ENCODE data around the gene EOGT.

EOGT gene

DNA sequence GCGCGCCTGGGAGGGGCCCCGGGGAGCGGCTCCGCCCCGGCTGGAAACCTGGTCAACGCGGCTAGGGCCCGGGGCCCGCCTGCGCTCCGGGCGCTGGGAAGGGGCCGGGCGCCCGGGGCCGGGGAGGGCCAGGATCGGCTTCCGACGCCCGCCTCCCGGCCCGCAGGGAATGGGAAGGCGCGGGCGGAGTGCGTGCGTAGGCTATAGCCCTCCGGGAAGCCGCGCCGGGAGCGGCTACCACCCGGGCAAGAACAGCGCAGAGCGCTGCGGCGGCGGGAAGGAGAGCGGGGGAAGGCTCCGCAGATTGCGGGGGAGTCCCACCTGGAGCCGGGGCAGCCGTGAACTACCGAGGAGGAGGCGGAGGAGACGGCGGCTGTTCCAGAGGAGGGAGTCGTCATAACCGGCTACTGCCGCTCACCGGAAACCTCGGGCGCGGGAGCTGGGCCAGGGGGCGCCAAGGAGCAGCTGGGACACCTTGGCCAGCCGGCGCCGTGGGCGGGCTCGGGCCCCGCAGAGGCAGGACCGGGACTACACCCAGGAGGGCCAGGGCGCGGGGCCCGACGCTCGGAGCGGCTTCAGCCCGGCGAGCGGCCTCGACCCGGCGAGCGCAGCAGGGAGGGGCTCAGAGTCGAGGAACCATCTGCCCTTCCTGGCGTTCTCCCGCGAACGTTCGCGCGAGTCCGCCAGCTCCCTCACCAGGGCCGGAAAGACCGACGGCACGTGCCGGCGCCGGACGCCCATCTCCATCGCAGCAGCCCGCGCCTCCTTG lies at the start of gene EOGT:
Gene EOGT, minus strand, starts transcription at position 432 of the 769 bp plus-strand sequence. CDS start 3,838 bp downstream, outside the sequence.
- DNase-seq = no peak

DNA sequence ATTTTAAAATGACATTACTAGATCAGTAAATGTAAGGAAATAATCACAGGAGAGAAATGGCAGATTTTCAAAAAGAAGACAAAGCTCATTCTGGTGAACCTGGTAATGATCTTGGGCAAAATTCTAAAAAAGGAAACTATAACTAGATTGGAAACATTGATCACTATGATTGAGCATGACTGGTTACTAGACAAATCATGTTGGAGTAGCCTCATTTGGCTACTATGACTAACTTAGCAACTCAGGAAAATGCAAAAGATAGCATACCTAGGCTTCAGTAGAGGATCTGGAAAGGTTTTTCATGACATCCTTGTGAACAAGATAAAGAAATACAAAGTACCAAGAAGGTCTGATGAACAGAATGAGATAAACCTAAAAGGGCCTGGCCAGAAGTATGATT lies 46.2 kb upstream of the EOGT start:
- no peak for DNase-seq

DNA sequence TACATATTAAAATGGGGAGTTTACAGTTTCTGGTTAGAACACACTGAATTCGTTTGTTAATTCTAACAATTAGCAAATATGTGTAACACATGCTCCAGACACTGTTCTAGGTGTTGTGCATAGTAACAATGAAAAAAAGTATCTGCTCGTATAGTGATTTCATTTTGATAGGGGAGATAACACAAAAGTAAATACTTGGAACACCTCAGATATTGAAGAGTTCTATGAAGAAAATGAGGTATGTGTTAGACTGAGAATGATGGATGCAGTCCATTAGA lies 45.4 kb upstream of the EOGT start:
- no peak for DNase-seq

DNA sequence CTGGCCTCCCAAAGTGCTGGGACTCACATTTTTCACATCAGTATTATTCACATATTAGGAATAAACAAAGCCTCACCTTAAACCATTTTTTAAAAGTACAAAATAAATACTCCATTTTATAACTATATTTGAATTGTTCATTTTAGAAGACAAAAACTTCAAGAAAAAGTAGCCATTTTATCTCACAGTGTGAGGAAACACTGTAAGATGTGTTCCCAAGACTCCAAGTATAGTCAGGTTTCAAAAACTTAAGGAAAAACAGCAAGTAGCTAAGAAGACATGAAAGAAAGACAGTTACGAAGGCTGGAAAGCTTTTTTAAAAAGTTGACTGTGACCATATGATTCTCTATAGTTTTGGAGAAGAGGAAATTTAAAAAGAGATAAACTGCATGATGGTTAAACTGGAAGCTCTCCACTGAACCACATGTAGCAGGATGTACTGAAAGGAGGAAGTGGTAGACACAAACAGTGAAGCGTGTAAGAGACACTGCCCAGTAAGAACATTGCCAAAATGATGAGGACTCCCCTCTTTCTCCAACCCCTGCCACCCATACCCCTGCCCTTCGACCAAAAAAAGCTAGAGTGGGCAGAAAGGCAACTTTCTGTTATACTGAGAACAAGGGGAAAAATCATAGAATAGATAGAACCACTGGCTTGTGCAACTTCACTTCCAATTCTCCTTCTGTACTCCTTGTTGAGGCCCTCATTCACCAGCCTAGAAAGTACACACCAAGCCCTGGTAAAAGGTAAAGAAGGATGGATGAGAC lies 44.9 kb upstream of the EOGT start:
- DNase-seq = no peak

DNA sequence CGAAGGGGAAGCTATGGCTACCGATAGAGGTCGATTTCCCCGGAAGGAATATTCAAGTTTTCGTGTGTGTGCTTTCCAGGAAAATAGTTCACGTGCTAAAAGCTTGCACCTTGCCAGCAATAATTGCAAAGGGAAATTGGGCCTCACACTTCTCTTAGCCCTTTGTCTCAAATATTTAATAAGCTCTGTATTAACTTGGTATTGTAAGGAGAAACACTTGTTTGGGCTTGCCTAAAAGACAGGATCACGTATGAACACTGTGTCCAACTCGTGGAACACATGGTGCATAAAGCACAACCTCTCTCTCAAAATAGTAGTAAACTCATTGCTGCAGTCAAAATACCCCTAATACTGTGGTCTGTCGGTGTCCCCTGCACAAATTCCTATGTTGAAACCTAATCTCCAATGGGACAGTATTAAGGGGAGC lies 39.0 kb upstream of the EOGT start:
- DNase-seq = no peak

DNA sequence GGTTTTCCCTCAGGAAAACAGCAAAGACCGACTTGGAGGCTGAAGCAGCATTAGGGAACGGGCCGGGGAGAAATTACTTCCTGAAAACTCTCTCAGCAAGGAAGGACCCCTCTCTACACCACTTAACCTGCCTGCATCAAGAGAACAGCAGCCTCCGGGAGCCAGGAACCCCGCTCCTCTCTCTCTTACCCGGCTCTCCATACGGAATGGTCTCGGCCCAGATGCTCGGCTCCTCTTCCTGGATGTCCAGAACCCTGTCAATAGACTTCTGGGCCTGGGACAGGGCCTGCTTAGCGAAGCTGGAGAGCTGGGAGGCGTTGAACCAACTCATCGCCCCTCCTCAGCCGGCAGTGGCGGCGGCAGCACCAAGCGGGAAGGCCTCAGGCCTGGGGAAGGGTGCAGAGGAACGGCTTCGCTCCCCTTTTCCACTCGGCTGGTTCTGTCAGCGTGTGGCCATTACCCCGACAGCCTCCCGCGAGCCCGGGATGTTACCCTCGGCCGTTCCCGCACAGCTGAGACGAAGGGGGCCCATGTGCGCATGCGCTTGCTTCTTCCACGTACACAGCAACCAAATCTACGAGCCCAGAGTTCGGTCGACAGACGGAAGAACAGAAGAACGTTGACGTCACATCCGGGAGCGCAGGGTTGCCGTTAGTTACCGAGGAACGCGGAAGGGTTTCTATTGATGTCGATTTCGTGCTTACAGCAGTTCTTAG lies 38.4 kb upstream of the EOGT start, which contains the start of gene TMF1:
Gene TMF1, minus strand, starts transcription at position 578 of the 716 bp plus-strand sequence. Its CDS starts 247 bp downstream, at position 331.
- no peak for DNase-seq

DNA sequence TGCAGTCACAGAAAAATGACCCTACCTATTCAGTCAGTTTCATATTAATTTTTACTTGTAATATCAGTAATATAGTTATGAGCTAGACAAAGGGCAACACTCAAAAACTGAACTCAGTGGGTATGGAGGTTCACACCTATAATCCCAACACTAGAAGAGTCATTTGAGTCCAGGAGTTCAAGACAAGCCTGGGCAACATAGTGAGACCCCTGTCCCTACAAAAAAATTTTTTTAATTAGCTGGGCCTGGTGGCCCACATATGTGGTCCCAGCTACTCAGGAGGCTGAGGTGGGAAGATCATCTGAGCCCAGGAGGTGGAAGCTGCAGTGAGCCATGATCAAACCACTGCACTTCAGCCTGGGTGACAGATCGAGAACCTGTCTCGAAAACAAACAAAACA lies 35.5 kb upstream of the EOGT start:
- no peak for DNase-seq

DNA sequence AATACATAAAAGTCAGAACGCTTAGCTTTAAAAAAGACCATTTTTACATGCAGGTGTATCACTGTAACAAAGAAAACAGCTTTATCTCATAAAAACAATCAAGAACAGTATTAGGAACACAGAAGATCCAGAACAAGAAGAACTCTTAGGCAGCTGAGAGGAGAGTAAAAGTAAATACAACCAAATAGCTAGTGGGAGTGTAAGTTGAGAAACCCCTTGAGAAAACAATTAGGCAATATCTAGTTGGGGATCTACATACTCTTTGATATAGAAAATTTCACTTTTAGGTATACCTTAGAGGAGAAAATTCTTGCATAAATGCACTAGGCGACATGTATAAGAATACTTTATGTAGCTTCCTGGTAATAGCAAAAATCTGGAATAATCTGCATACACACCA lies 31.1 kb upstream of the EOGT start:
- no peak for DNase-seq

DNA sequence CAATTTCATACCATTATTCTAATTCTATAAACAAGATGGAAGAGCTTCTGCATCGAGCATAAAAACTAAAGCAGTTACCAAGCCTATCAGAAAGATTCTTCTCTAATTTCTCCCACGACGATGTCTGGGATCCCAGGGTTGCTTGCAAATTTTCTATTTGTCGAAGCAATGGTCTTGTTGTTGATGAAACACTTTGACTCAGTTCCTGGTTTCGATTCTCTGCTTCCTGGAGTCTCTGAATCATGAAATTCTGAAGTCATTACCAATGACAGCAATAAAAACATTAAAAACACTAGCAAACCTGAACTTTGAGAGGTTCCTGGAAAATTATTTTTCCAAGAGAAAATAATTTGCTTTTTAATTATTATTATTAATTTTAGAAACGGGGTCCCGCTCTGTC lies 20.0 kb upstream of the EOGT start:
- no peak for DNase-seq

DNA sequence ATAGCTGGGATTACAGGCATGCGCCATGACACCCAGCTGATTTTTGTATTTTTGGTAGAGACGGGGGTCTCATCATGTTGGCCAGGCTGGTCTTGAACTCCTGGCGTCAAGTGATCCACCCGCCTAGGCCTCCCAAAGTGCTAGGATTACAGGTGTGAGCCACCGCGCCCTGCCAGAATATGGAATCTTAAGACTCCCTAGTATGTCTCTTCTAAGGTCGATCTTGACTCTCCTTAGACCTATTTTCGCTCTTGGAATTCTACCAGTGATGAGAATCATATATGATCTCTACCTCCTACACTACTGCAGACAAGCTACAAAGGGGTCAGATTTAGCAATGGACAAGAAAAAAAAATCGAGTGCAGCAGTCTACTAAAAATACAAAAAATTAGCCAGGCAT lies 19.3 kb upstream of the EOGT start:
- no peak for DNase-seq

DNA sequence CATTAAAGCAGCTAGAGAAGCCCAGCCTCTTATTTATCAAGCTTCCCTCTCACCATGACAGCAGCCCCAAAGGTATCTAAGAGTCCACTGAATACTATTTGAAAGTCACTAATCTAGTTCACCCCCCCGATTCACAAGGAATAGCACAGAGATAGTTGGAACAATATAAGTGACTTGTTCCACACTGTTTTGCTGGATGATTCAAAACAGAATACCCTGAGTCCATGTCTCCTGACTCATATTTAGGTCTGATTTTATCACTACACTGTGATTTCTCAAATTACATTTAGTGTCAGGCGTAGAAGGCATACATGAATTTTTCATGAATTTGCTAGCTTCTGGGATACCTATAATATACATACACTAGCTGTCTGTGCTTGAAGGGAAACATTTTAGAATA lies 18.7 kb upstream of the EOGT start:
- no peak for DNase-seq

DNA sequence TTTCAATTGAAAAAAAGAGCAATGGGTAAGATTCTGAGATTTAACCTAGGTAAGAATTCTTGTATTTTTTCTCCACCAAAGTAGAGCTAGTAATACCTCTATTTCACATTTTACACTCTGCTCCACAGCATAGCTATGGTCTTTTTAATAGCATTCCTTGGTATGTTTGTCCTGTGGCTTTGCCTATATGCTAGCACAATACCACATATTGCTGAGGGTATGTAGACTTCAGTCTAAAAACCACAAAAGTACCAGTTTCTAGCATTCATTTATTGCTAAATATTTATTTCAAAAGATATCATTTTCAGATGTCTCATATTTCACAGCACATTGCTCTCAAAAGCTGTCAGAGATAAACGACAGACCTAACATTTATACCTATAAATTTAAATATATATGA lies 18.2 kb upstream of the EOGT start:
- DNase-seq = no peak

DNA sequence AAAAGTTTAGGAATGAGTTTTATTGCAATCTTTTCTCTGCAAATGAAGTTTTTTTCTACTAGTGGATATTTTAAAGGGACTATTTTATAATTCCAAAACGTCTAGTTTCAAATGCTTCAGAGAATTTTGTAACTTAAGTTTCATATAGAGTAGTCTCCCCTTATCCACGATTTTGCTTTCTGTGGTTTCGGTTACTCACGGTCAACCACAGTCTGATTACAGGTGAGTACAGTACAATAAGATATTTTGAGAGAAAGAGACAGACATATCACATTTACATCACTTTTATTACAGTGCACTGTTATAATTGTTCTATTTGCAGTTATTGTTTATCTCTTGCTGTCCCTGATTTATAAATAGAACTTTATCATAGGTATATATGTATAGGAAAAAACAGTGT lies 7.4 kb upstream of the EOGT start:
- DNase-seq = no peak

DNA sequence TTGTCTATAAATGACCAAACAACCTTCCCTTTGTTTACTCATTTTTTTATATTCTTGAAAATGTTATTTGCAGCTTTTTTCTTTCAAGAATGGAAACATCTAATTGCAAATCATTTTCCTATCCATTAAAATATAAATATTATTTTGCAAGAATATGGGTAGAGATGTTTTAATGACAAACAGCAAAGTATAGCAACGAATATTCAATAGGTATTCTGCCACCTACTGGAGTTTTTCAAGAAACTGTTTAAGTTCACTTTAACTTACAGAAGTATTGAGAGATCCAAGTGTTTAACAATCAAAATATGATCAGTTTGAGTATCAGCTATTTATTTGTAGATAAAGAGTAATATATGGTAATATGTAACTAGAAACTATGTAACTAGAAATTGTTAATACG lies 6.9 kb upstream of the EOGT start:
- DNase-seq = no peak

DNA sequence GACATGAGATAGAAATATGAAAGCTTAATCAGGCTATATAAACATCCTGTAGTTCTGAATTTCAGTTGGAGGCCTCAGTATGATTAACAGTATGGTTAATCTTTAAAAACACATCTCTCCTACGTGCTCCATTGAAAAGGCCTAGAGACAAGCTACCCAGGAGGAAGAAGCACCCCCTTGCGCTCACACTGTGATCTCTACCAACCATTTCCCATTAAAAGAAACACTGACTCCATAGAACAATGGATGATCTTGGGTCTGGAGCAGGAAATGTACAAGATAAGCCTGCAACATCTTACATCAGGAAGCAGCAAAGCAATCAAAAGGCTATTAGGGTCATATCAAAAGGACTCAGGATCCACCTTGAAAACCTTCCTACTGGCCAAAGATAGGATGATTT lies 3.4 kb upstream of the EOGT start:
- no peak for DNase-seq

DNA sequence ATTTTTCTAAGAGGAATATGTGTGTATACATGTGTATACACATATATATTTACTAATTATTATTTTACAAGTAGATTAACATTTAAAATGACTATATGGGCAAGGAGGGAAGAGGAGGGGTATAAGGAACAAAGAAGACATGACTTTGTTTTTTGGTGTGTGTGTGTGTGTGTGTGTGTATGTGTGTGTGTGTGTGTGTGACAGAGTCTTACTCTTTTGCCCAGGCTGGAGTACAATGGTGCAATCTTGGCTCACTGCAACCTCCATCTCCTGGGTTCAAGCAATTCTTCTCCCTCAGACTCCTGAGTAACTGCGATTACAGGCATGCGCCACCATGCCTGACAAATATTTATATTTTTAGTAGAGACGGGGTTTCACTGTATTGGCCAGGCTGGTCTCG lies 2.6 kb upstream of the EOGT start:
- no peak for DNase-seq

DNA sequence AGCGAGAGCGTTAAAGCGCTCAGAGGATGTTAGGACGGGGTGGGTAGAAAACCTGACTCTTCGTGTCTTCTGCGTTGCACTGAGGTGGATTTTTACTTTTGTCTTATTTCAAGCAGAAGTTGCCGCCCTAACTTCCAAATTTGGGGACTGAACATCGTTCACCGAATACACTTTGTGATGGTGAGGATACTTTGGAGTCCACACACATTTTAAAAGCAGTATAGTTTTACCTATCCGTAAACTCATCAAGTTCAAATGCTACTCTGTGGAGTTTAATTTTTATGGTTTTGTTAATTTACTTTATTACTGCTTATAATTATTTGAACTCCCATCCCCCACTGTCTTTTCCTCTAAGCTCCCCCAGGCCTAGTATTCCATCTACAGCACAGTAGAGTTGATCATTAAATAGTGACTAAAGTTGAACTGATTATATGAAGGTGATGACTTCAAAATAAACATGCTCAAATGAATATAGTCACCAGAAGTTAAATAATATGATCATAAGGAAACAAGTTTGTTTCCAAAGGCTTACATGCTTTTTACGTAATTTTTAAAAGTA lies 617 bp upstream of the EOGT start:
- DNase-seq = no peak

DNA sequence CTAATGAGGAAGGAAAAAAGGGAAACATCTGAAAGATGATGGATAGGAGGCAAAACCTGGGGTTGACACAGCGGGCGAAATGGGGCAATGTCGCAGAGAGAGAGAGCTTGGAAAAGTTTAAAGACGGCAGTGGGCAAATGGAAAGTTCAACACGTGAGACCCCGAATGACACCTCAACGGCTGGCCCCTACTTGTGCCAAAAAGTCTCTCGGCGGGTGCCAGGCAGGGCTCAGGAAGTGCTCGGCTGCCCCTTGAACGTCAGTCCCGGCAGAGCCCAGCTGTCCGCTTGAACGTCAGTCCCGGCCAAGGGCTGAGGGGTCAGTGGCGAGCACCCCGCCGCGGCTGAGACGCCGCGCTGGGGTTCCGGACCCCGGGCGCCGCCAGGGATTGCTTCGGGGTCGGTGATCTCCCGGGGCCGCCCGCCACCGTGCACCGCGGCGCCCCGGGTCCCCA lies 658 bp downstream of the EOGT start:
- no peak for DNase-seq

DNA sequence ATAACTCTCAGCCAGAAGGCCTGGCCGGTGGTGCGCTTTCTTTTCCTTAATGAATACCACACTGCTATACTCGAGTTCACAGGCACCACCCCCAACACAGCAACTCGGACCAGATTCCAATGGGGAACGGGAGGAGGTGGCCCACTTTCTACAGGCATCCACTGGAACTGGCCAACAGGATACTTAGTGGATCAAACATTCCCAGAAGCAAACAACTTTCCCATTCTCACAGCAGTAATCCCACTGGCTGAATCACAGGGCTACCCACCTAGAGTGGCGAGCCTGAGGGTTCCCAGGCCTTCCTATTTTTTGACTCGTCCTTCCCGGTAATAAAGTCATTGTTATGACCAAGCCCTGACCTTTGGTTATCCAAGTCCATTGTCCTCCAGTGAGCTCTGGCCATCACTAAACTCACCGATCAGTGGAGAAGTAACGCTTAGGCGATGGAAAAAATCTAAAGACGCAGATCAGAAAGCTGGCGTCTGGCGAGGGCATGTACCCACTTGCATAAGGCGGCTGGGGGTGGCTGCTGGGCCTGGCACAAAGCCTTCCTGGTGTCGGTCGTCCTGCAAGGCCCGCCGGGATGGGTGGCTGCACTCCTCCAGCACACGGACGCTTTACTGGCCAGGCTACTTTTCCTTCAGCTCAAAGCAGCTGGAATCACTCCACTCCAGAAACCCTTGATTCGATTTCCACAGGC lies 1.2 kb downstream of the EOGT start:
- DNase-seq = no peak

DNA sequence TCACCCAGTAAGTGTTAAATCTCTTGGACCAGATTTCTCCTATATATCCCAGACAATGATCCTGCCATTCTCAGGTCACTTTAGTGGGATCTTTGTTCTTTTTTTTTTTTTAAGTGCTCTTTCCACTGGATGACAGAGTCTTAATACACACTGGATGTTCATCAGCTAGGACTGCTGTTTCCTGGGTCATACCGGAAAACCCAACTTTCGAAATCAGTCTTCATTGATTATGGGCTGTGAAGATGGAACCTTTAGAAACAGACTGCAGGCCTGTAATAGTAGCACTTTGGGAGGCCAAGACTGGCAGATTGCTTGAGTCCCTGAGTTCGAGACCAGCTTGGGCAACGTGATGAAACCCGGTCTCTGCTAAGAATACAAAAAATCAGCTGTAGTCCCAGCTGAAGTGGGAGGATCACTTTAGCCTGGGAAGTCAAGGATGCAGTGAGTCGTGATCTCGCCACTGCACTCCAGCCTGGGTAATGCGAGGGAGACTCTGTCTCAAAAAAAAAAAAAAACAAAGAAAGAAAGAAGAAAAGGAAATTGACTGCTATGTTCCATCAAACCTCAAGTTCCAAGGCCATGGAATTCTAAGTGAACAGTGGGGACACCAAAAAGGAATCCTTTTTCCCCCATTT lies 2.3 kb downstream of the EOGT start:
- no peak for DNase-seq

DNA sequence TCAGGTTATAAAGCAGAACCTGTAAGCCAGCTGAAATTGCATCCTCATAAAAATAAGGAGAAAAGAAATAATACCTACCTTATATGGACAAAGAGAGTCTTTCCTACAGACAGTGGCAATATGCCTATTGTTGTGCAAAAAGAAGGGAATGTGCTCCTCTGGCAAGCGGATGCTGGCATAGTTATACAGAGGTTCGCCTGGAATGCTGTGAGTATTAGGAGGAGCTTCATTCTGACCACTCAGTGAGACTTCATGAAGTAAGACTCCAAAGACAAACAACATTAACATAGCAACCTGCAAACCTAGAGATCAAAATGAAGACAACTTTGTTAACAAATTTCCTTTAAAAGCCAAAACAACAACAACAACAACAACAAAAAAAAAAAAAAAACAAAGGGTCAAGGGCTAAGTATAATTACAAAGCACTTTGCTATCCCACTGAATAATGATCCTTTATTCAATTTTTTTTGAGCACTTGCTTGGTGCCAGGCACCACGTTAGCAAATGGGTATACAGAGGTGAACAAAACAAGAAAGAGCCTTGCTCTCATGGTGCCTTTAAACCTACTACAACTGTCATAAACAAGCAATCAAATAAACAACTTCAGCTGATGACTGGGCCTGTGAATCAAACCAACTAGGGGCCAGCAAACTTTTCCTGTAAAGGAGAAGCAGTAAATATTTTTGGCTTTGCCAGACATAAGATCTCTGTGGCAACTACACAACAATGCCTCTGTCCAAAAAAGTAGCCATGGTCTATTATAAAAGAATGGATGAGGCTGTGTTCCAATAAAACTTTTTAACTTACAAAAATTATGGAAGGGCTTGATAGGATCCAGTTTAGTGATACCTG lies 3.7 kb downstream of the EOGT start:
- no peak for DNase-seq
